GM18517 (cell line): ENCODE data around the gene TANC1.

ENCODE experiments used
- ATAC-seq: cut with Tn5 transposase; IDR thresholded peaks from one replicate; pipeline ENCODE4 v1.9.1; 2021; ENCODE audit warnings: mild to moderate bottlenecking, moderate library complexity; ENCODE audit not compliant: unreplicated experiment

TANC1 gene

GRCh38 chr2:159243529-159243928 is 275.1 kb downstream of the TANC1 start:
- ATAC-seq = no peak

- ATAC-seq = no peak
Measured at GRCh38 chr2:159246325-159246988, 278.0 kb downstream of the TANC1 start.

DNA sequence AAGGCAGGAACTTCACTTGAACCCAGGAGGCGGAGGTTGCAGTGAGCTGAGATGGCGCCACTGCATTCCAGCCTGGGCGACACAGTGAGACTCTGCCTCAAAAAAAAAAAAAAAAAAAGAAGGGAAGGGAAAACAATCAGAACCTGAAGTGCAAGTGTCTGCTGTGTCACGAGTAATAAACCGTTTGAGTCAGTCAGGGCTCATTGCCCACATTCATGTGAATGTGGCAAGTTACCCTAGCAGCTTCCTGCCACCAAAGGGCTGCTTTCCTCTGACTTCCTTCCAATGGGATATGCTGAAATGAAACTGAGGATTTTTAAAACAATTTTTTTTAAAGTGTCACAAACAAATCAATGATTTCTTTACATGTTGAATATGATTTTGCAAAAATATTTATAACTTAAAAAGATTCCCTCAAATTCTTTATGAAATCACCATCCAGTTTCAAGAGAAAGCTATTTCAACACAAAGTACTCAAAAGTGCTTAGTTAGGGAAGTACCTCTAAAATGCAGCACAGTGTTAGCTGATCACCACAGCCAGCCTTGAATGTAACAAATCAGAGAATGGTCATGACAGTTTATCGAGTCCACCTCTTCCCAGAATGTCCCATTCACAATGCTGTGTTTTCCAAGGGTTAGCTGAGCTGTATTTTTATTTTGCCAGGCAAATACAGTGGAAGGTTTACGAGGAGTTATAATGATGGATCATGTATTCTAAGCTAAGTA is 281.7 kb downstream of the TANC1 start:
- no peak for ATAC-seq

DNA sequence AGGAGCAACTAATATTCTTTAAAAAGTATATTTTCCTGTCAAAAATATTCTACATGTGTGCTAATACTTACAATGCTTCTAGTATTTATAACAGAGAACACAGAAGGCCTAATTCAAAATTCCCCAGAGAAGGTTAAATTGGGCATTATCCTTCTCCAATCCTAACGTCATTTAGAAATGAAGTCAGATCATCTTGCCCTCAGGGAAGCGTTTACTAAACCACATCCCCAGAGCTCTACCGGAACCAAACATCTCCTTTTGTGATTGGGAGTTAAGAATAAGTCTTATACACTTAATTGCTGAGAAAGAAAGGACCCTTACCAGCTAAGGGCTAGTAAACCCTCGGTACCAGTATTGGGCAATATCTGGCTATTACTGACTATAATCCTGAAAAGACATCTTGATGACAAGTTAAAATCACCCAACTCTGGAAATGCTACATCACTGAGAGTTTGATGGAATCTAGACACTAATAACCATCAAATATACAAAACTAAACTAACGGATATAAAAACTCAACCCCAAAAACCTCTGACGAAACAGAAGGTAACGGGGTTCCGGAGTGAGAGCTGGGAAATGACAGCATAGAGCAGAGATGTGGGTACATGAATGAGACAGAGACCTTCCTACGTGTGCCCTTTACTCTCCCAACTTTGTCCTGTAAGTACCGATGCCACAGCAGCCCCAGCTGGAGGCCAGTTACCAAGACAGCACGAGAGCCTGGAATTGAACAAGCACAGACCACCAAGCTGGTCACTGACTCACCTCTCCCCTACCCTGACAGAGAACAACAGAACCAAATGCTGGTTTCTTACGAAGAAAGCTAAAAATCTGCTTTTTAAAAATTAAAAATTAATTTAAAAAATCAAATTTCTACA is 283.1 kb downstream of the TANC1 start:
- ATAC-seq = no peak

DNA sequence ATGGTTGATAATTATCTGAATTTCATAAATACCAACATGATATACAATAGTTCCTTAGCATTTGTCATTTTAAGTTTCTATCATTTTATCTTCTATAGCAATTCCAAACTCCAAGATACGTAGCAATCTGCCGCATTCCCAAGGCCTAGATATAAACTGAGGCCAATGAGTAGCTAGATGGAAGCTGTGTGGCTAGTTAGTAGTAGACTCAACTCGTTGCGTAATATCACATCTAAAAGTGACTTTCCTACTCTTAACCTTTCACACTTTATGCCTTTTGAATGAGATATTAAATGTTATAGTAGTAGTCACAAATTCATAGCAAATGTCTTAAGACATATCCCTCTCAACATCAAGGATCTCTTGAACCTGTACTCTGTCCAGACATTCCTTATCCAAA is 284.5 kb downstream of the TANC1 start:
- ATAC-seq = no peak

GRCh38 chr2:159256159-159256558 is 287.7 kb downstream of the TANC1 start:
- no peak for ATAC-seq

GRCh38 chr2:159262226-159262625 is 293.8 kb downstream of the TANC1 start:
- no peak for ATAC-seq

GRCh38 chr2:159262904-159263303 is 294.5 kb downstream of the TANC1 start:
- no peak for ATAC-seq

DNA sequence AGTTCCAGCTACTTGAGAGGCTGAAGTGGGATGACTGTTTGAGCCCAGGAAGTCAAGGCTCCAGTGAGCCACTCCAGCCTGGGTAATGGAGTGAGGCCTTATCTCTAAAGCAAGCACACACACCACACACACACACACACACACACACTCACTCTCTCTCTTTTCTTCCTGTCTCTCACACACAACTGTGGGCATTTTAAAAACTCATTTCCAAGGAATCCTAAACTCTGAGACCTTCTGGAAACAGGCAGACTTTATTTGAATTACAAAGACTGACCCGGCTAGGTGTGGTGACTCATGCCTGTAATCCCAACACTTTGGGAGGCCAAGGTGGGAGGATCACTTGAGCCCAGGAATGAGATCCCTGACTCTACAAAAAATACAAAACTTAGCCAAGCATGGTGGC is 296.7 kb downstream of the TANC1 start:
- no peak for ATAC-seq

GRCh38 chr2:159266554-159266953 is 298.1 kb downstream of the TANC1 start:
- ATAC-seq = peak; percentile 48

GRCh38 chr2:159267921-159268320 is 299.5 kb downstream of the TANC1 start:
- ATAC-seq = no peak

DNA sequence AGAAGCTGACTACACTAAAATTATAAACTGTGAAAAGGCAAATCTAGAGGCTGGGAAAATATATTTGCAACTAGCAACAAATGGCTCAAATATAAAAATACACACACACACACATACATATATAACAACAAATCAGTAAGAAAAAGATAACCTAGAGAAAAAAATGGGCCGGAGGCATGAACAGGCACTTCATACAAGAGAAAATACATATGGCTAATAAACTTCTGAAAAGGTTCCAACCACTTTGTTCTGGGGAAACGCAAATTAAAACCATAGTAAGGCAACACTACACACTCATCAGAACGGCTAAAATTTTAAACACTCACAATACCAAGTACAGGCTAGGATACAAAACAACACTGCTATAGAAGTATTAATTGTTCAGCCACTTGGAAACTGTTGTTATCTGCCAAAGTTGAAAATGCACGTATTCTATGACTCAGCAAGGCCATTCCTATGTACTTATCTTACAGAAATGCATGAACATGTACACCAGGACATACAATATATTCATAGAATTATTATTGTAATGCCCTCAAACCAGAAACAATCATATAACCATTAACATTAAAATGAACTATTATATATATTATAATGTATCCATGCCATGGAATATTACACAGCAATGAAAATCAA is 302.4 kb downstream of the TANC1 start:
- no peak for ATAC-seq

- no peak for ATAC-seq
Measured at GRCh38 chr2:159272156-159272555, 303.7 kb downstream of the TANC1 start.

DNA sequence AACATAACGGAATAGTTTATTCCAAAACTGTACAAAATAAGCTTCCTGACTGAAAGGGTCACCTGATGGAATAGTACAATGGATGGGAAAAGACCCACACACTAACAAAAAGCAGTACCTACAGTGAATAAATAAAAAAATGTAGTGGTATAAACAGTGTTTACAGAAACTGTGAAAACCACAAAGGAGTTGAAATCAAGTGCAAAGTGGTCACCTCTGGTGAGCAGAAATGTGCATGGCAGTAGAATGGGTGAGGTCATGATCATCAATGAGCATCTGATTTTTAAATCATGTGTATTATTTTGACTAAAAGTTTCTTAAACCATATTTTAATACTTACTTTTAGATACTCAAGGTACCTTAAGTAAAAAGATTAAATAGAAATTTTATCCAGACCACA is 306.7 kb downstream of the TANC1 start:
- ATAC-seq = no peak

GRCh38 chr2:159279700-159280099 is 311.3 kb downstream of the TANC1 start:
- ATAC-seq = no peak

- no peak for ATAC-seq
Measured at GRCh38 chr2:159281002-159281401, 312.6 kb downstream of the TANC1 start.
